ENCODE data around the gene TMCO4.
"Not testable (repeated sequence)": the region's sequence is repeated elsewhere in the genome, so short reads cannot be mapped to it uniquely, and the experiment has no call there.

The TMCO4 gene

GRCh38 chr1:19636065-19636464 lies 163.7 kb downstream of the TMCO4 start:
- no peaks in the 10 kb centered on the region for H3K27me3 ChIP-seq (ENCODE audit: insufficient read depth, low read length)
- no peak overlapping the region for H2BK5ac ChIP-seq (ENCODE audit: low read depth, low read length, poor library complexity)
- no peaks in the 10 kb centered on the region for H3K79me1 ChIP-seq (ENCODE audit: low read length)
- H3K4me1 ChIP-seq (ENCODE audit: control insufficient read depth in 1 of 2, insufficient read depth in 2 of 2, low read length in 2 of 2) = peaks cover 0 to 3% of the 10 kb centered on the region in 2 experiments
- H3K4ac ChIP-seq (ENCODE audit: low read depth, low read length) = no peak overlapping the region
- H3K4me3 ChIP-seq (ENCODE audit: low read depth, low read length) = no peak overlapping the region
- H3K9ac ChIP-seq (ENCODE audit: low read length) = no peak overlapping the region
- no peak overlapping the region for H3K27ac ChIP-seq (ENCODE audit: low read depth, low read length)
- H2AFZ ChIP-seq (ENCODE audit: insufficient read depth, low read length, poor library complexity) = no peak overlapping the region
- H4K8ac ChIP-seq (ENCODE audit: low read depth, low read length) = no peak overlapping the region
- H3K79me2 ChIP-seq (ENCODE audit: control insufficient read depth, insufficient read depth, low read length, poor library complexity) = no peaks in the 10 kb centered on the region
- no peaks in the 10 kb centered on the region for H3K36me3 ChIP-seq (ENCODE audit: control insufficient read depth in 1 of 2, insufficient read depth in 2 of 2, low read length in 2 of 2)
- H3K9me3 ChIP-seq (ENCODE audit: insufficient read depth, low read depth, low read length) = no peaks in the 10 kb centered on the region
- H3K4me2 ChIP-seq (ENCODE audit: low read length) = no peak overlapping the region
- no peak overlapping the region for H3K23ac ChIP-seq (ENCODE audit: low read length)
- DNase-seq = no peak
- H2BK120ac ChIP-seq (ENCODE audit: insufficient read depth, low read length, poor library complexity) = no peak overlapping the region
- H2AK5ac ChIP-seq (ENCODE audit: low read length) = no peak overlapping the region
- no peak overlapping the region for H2BK12ac ChIP-seq (ENCODE audit: low read length)
- no peak overlapping the region for H4K12ac ChIP-seq (ENCODE audit: low read depth, low read length)
- no CpG with 5 or more reads among the region's 5 CpGs for WGBS (ENCODE audit: extremely low coverage, insufficient coverage, insufficient read length)
- H3K18ac ChIP-seq (ENCODE audit: low read length) = no peak overlapping the region
- no peak overlapping the region for H3K14ac ChIP-seq (ENCODE audit: low read length)
- H4K91ac ChIP-seq (ENCODE audit: low read depth, low read length) = no peak overlapping the region

DNA sequence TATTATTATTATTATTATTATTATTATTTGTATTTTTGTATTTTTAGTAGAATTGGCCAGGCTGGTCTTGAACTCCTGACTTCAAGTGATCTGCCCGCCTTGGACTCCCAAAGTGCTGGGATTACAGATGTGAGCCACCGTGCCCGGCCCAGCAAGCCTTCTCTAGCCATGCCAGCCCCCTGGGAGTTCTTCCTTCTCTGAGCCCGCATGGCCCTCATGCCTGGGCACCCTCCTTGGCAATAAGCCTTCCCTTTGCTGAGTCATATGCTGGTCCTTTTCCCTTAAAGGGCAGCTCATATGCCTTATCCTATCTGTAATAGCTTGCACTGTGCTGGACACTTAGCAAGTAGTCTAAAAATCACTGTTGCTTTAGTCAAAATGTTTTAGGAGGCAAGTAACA lies 164.1 kb downstream of the TMCO4 start:
- no peak overlapping the region for H3K23ac ChIP-seq (ENCODE audit: low read length)
- no peak overlapping the region for H3K18ac ChIP-seq (ENCODE audit: low read length)
- H3K9ac ChIP-seq (ENCODE audit: low read length) = no peak overlapping the region
- H3K4me3 ChIP-seq (ENCODE audit: low read depth, low read length) = no peak overlapping the region
- H3K9me3 ChIP-seq (ENCODE audit: insufficient read depth, low read depth, low read length) = no peaks in the 10 kb centered on the region
- no peaks in the 10 kb centered on the region for H3K79me2 ChIP-seq (ENCODE audit: control insufficient read depth, insufficient read depth, low read length, poor library complexity)
- H2BK12ac ChIP-seq (ENCODE audit: low read length) = no peak overlapping the region
- no peaks in the 10 kb centered on the region for H3K79me1 ChIP-seq (ENCODE audit: low read length)
- peaks cover 0 to 1% of the 10 kb centered on the region in 2 experiments for H3K4me1 ChIP-seq (ENCODE audit: control insufficient read depth in 1 of 2, insufficient read depth in 2 of 2, low read length in 2 of 2)
- no peak overlapping the region for H2BK120ac ChIP-seq (ENCODE audit: insufficient read depth, low read length, poor library complexity)
- WGBS (ENCODE audit: extremely low coverage, insufficient coverage, insufficient read length) = no CpG with 5 or more reads among the region's 4 CpGs
- no peak overlapping the region for H3K27ac ChIP-seq (ENCODE audit: low read depth, low read length)
- H3K14ac ChIP-seq (ENCODE audit: low read length) = no peak overlapping the region
- H3K27me3 ChIP-seq (ENCODE audit: insufficient read depth, low read length) = no peaks in the 10 kb centered on the region
- DNase-seq = peak; percentile 51 to 73
- no peak overlapping the region for H4K8ac ChIP-seq (ENCODE audit: low read depth, low read length)
- H2AK5ac ChIP-seq (ENCODE audit: low read length) = no peak overlapping the region
- no peak overlapping the region for H2BK5ac ChIP-seq (ENCODE audit: low read depth, low read length, poor library complexity)
- no peak overlapping the region for H3K4me2 ChIP-seq (ENCODE audit: low read length)
- H3K36me3 ChIP-seq (ENCODE audit: control insufficient read depth in 1 of 2, insufficient read depth in 2 of 2, low read length in 2 of 2) = no peaks in the 10 kb centered on the region
- H4K91ac ChIP-seq (ENCODE audit: low read depth, low read length) = no peak overlapping the region
- H2AFZ ChIP-seq (ENCODE audit: insufficient read depth, low read length, poor library complexity) = no peak overlapping the region
- no peak overlapping the region for H3K4ac ChIP-seq (ENCODE audit: low read depth, low read length)
- no peak overlapping the region for H4K12ac ChIP-seq (ENCODE audit: low read depth, low read length)

DNA sequence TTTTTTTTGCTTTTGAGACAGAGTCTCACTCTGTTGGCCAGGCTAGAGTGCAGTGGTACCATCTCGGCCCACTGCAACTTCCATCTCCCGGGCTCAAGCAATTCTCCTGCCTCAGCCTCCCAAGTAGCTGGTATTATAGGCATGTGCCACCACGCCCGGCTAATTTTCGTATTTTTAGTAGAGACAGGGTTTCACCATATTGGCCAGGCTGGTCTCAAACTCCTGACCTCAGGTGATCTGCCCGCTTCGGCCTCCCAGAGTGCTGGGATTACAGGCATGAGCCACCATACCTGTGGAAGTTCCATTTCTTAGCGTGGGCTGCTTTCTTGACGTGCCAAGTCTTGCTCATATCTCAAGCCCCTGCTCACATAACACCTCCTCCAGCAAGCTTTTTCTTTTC lies 164.7 kb downstream of the TMCO4 start:
- not testable (repeated sequence) for H3K27ac ChIP-seq (ENCODE audit: low read depth, low read length); H3K79me1 ChIP-seq (ENCODE audit: low read length); H3K18ac ChIP-seq (ENCODE audit: low read length); H2BK12ac ChIP-seq (ENCODE audit: low read length); H4K12ac ChIP-seq (ENCODE audit: low read depth, low read length); H3K36me3 ChIP-seq (ENCODE audit: control insufficient read depth in 1 of 2, insufficient read depth in 2 of 2, low read length in 2 of 2); H3K4me1 ChIP-seq (ENCODE audit: control insufficient read depth in 1 of 2, insufficient read depth in 2 of 2, low read length in 2 of 2); H4K8ac ChIP-seq (ENCODE audit: low read depth, low read length); H3K27me3 ChIP-seq (ENCODE audit: insufficient read depth, low read length); H3K9me3 ChIP-seq (ENCODE audit: insufficient read depth, low read depth, low read length); H3K4me2 ChIP-seq (ENCODE audit: low read length); H2BK5ac ChIP-seq (ENCODE audit: low read depth, low read length, poor library complexity); H2AFZ ChIP-seq (ENCODE audit: insufficient read depth, low read length, poor library complexity); H2BK120ac ChIP-seq (ENCODE audit: insufficient read depth, low read length, poor library complexity); H3K14ac ChIP-seq (ENCODE audit: low read length); DNase-seq; H2AK5ac ChIP-seq (ENCODE audit: low read length); H3K9ac ChIP-seq (ENCODE audit: low read length); H3K4ac ChIP-seq (ENCODE audit: low read depth, low read length); H3K79me2 ChIP-seq (ENCODE audit: control insufficient read depth, insufficient read depth, low read length, poor library complexity); H3K23ac ChIP-seq (ENCODE audit: low read length); H4K91ac ChIP-seq (ENCODE audit: low read depth, low read length); H3K4me3 ChIP-seq (ENCODE audit: low read depth, low read length)
- no CpG with 5 or more reads among the region's 9 CpGs for WGBS (ENCODE audit: extremely low coverage, insufficient coverage, insufficient read length)

GRCh38 chr1:19633106-19633505 lies 166.6 kb downstream of the TMCO4 start:
- H3K79me1 ChIP-seq (ENCODE audit: low read length) = no peaks in the 10 kb centered on the region
- no peaks in the 10 kb centered on the region for H3K27me3 ChIP-seq (ENCODE audit: insufficient read depth, low read length)
- H2BK120ac ChIP-seq (ENCODE audit: insufficient read depth, low read length, poor library complexity) = no peak overlapping the region
- no peak overlapping the region for H3K4ac ChIP-seq (ENCODE audit: low read depth, low read length)
- H3K18ac ChIP-seq (ENCODE audit: low read length) = no peak overlapping the region
- H3K27ac ChIP-seq (ENCODE audit: low read depth, low read length) = no peak overlapping the region
- DNase-seq = no peak
- no peak overlapping the region for H3K9ac ChIP-seq (ENCODE audit: low read length)
- no peak overlapping the region for H2BK12ac ChIP-seq (ENCODE audit: low read length)
- no peak overlapping the region for H2AFZ ChIP-seq (ENCODE audit: insufficient read depth, low read length, poor library complexity)
- no peak overlapping the region for H2AK5ac ChIP-seq (ENCODE audit: low read length)
- WGBS (ENCODE audit: extremely low coverage, insufficient coverage, insufficient read length) = no CpG with 5 or more reads among the region's 2 CpGs
- no peak overlapping the region for H4K12ac ChIP-seq (ENCODE audit: low read depth, low read length)
- H3K23ac ChIP-seq (ENCODE audit: low read length) = no peak overlapping the region
- no peak overlapping the region for H3K4me3 ChIP-seq (ENCODE audit: low read depth, low read length)
- H3K4me1 ChIP-seq (ENCODE audit: control insufficient read depth in 1 of 2, insufficient read depth in 2 of 2, low read length in 2 of 2) = no peaks in the 10 kb centered on the region
- H3K9me3 ChIP-seq (ENCODE audit: insufficient read depth, low read depth, low read length) = no peaks in the 10 kb centered on the region
- H3K79me2 ChIP-seq (ENCODE audit: control insufficient read depth, insufficient read depth, low read length, poor library complexity) = no peaks in the 10 kb centered on the region
- no peak overlapping the region for H4K8ac ChIP-seq (ENCODE audit: low read depth, low read length)
- no peak overlapping the region for H4K91ac ChIP-seq (ENCODE audit: low read depth, low read length)
- no peak overlapping the region for H2BK5ac ChIP-seq (ENCODE audit: low read depth, low read length, poor library complexity)
- H3K4me2 ChIP-seq (ENCODE audit: low read length) = no peak overlapping the region
- no peaks in the 10 kb centered on the region for H3K36me3 ChIP-seq (ENCODE audit: control insufficient read depth in 1 of 2, insufficient read depth in 2 of 2, low read length in 2 of 2)
- no peak overlapping the region for H3K14ac ChIP-seq (ENCODE audit: low read length)
